Choroid plexus epithelial cell (primary cell): ENCODE results near the gene RBM48.

Experiments used
- DNase-seq: peaks from one replicate; pipeline ENCODE4 v3.0.0-alpha.2; 2010; ENCODE audit warnings: low read depth
- H3K4me3 ChIP-seq: 2 replicates; pipeline ENCODE4 v1.5.1; 2011; ENCODE audit warnings: low read depth, mild to moderate bottlenecking, control low read depth, low read length, moderate library complexity
- TF ChIP-seq, protein P1 (sequence below): conservative IDR thresholded peaks from 2 replicates; pipeline ENCODE4 v1.5.1; 2011; ENCODE audit warnings: low read depth, mild to moderate bottlenecking, control low read depth, inconsistent platforms, low read length, moderate library complexity

The RBM48 gene

DNA sequence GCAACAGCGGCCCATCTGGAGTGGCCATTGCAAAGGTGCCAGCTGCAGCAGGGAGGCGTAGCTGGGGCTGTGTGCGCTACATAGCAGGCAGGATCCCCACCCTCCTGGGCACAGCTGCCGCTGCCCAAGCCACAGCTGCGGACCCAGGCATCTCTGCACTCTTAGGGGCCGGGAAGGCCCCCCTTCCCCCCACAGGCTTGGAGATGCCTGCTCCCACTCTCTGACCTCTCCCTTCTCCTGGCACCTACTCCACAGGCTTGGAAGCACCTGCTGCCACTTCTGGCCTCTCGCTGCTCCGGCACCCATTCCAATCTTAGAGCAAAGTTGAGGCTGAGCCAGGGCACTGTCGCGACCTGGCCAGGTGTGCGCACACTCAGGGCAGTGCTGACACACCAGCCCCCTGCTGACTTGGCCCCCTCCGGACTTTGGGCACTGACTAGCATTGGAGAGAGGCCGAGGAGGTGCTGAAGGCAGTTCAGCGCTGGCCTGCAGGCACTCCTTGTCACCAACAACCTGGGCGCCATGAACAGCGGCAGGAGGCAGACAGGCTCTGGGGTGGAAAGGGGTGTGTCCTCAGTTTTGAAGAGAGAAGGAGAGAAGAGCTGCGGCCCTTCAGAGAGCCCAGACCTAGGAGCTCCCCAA, 18.4 kb downstream of the RBM48 start:
- TF ChIP-seq, protein P1, sequence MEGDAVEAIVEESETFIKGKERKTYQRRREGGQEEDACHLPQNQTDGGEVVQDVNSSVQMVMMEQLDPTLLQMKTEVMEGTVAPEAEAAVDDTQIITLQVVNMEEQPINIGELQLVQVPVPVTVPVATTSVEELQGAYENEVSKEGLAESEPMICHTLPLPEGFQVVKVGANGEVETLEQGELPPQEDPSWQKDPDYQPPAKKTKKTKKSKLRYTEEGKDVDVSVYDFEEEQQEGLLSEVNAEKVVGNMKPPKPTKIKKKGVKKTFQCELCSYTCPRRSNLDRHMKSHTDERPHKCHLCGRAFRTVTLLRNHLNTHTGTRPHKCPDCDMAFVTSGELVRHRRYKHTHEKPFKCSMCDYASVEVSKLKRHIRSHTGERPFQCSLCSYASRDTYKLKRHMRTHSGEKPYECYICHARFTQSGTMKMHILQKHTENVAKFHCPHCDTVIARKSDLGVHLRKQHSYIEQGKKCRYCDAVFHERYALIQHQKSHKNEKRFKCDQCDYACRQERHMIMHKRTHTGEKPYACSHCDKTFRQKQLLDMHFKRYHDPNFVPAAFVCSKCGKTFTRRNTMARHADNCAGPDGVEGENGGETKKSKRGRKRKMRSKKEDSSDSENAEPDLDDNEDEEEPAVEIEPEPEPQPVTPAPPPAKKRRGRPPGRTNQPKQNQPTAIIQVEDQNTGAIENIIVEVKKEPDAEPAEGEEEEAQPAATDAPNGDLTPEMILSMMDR: no peak

DNA sequence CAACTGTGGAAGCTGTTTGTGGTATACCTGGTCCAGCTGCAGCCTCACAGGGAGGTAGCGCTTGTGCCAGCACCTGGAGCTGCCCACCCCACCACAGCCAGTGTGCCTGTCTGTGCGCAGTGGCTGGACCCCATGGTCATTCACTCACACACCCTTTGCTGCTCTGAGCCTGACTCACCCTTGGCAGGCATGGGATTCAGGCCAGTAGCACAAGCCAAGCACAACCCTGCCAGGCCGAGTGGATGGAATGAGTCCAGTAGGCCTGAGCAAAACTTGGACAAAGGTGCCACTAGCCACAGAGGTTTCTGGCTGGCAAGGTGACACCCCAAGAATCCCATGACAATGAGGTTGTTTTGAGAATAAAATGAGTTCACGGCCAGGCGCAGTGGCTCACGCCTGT, 19.0 kb downstream of the RBM48 start:
- TF ChIP-seq, protein P1: no peak

More for the DNA sequence above, 18.4 kb downstream of the RBM48 start:
- DNase-seq: no peak
- no peak overlapping the region for H3K4me3 ChIP-seq

DNA sequence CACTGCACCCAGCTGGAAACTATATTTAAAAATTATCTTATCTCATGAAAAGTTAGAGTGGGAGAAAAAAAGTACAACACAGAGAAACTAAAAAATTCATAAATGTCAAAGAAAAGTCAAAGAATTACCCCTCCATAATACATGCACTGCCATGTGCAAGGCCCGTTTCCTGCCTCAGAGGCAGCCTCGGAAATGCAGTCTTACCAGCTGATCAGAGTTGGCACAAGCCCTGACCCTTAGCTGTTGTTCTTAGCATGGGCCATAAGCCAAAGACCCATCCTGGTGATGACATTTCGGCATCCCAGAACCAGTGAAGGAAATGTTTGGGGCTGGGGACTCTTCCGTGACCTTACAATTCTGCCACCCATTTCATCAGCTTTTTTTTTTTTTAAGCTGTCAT, 21.6 kb downstream of the RBM48 start:
- H3K4me3 ChIP-seq: no peak overlapping the region
- TF ChIP-seq, protein P1: no peak
- DNase-seq: no peak

More for the DNA sequence above, 19.0 kb downstream of the RBM48 start:
- no peak overlapping the region for H3K4me3 ChIP-seq
- DNase-seq: no peak

DNA sequence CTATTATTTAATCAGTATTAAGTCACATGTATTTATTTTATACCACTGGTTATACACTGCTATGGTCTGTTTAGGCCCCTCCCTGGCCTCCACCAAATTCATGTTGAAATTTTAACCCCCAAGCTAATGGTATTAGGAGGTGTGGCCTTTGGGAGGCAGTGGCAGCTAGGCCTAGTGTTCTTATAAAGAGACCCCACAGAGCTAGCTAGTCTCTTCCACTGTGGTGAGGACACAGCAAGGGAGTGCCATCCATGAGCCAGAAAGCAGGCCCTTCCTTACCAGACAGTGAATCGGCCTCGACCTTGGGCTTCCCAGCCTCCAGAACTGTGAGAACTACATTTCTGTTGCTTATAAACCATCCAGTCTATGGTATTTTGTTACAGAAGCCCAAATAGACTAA, 28.7 kb downstream of the RBM48 start:
- TF ChIP-seq, protein P1: no peak
- no peak overlapping the region for H3K4me3 ChIP-seq
- DNase-seq: no peak

DNA sequence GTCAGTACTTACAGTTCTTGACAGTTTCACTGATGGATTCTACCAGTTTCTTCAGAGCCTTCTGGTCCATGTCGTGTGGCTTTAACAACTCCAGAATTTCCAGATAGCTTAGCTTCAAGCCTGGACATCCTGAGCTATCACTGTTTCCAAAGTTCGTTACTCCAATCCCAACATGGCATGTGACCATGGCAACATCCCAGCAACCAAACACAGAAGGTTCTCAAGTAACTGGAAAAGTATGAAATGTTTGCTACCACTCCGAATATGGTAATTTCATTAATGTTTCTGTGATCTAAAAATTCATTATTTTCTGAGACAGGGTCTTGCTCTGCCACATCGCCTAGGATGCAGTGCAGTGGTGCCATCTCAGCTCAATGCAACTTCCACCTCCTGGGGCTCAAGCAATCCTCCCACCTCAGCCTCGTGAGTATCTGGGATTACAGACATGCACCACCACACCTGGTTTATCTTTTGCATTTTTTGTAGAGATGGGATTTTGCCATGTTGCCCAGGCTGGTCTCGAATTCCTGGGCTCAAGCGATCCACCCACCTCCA, 29.3 kb downstream of the RBM48 start:
- no peak for DNase-seq
- no peak overlapping the region for H3K4me3 ChIP-seq
- TF ChIP-seq, protein P1: no peak

DNA sequence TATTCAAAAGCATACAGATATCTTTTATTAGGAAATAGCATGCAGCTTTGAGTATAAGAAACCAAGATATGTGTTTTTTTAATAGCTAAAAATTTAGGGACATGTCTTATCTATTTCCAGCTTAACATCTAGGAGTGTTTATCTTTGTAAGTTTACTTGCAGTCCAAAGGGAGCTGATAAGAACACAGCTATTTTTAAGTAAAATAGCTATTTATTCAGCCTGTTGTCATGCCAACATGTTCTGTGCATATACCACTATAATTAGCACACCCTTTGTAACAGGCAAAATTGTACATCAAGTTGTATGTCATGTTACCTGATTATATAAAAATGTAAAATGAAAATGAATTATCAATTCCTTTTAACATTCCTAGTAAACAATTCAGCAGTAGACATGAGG, 32.0 kb downstream of the RBM48 start:
- TF ChIP-seq, protein P1: no peak
- H3K4me3 ChIP-seq: no peak overlapping the region
- peak; percentile 10 for DNase-seq

DNA sequence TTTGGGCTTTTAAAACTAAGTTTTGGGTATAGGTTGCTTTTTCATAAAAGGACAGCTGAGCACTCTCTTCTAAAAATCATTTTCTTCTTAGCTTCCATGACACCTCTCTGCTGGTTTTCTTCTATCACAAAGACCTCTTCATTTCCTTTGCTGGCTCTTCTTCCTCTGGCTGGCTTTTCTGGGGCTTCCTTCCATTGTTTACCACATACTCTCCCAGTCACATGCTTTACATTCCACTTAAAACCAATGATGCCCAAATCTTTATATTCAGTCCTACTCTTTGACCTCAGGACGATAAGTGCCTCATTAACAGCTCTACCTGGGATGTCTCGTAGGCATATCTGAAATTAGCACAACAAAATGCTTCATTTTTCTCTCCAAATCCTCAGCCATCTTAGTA, 34.8 kb downstream of the RBM48 start:
- peak; percentile 11 for DNase-seq
- TF ChIP-seq, protein P1: no peak
- H3K4me3 ChIP-seq: no peak overlapping the region
